ENCODE measurements around the gene LSS. TPM values are rescaled to one million over a fixed set of nuclear protein-coding genes. Genes with fewer than 3 reads are reported as not detected.
"Not testable (repeated sequence)": the region's sequence is repeated elsewhere in the genome, so short reads cannot be mapped to it uniquely, and the experiment has no call there.

LSS gene
- total RNA-seq, 2 experiments from 2014 or later = 9.6 to 12.6 TPM

GRCh38 chr21:46243325-46243724 is 14.8 kb upstream of the LSS start:
- Mint-ChIP-seq H3K4me3 (no peak overlapping the region), H3K4me1 (ENCODE audit: low read depth) (no peaks in the 10 kb centered on the region), H3K27ac (no peak overlapping the region), H3K27me3 (ENCODE audit: low read depth) (no peaks in the 10 kb centered on the region), H3K9me3 (no peaks in the 10 kb centered on the region), H3K36me3 (ENCODE audit: low read depth) (peaks cover 48% of the 10 kb centered on the region)
- DNase-seq = no peak
- CTCF ChIA-PET = interaction anchor here (1.3 kb wide), 1 partner anchor 28 kb away, joined by 3 read pairs; no protein-coding TSS in a partner anchor
- intact Hi-C loops (cut with micrococcal nuclease) = no loop called here

- H3K27me3 Mint-ChIP-seq (ENCODE audit: low read depth); DNase-seq; intact Hi-C loops (cut with micrococcal nuclease); H3K9me3 Mint-ChIP-seq; H3K4me3 Mint-ChIP-seq; H3K4me1 Mint-ChIP-seq (ENCODE audit: low read depth): not testable (repeated sequence)
- CTCF ChIA-PET = interaction anchor here (1.0 kb wide), 1 partner anchor 12 kb away, joined by 3 read pairs; no protein-coding TSS in a partner anchor
- Mint-ChIP-seq H3K36me3 (ENCODE audit: low read depth) (peaks cover 43% of the 10 kb centered on the region), H3K27ac (peak overlapping the region; percentile 40)
Measured at GRCh38 chr21:46241577-46241976, 13.0 kb upstream of the LSS start.

- Mint-ChIP-seq H3K4me1 (ENCODE audit: low read depth) (no peaks in the 10 kb centered on the region), H3K27ac (no peak overlapping the region), H3K4me3 (no peak overlapping the region), H3K27me3 (ENCODE audit: low read depth) (no peaks in the 10 kb centered on the region), H3K9me3 (no peaks in the 10 kb centered on the region), H3K36me3 (ENCODE audit: low read depth) (peaks cover 46% of the 10 kb centered on the region)
- no peak for DNase-seq
- intact Hi-C loops (cut with micrococcal nuclease) = no loop called here
- CTCF ChIA-PET = no interaction called here
Measured at GRCh38 chr21:46239817-46240325, 11.3 kb upstream of the LSS start.

GRCh38 chr21:46237474-46237873 is 8.9 kb upstream of the LSS start:
- peaks cover 52% of the 10 kb centered on the region for H3K36me3 Mint-ChIP-seq (ENCODE audit: low read depth)
- CTCF ChIA-PET = no interaction called here
- H3K27me3 Mint-ChIP-seq (ENCODE audit: low read depth) = no peaks in the 10 kb centered on the region
- intact Hi-C loops (cut with micrococcal nuclease) = no loop called here
- peaks cover 4% of the 10 kb centered on the region for H3K4me1 Mint-ChIP-seq (ENCODE audit: low read depth)
- no peaks in the 10 kb centered on the region for H3K9me3 Mint-ChIP-seq
- no peak overlapping the region for H3K27ac Mint-ChIP-seq
- no peak for DNase-seq
- no peak overlapping the region for H3K4me3 Mint-ChIP-seq

GRCh38 chr21:46234436-46234950 is 5.9 kb upstream of the LSS start:
- no peaks in the 10 kb centered on the region for H3K27me3 Mint-ChIP-seq (ENCODE audit: low read depth)
- intact Hi-C loops (cut with micrococcal nuclease) = no loop called here
- no peak overlapping the region for H3K27ac Mint-ChIP-seq
- CTCF ChIA-PET = no interaction called here
- no peak for DNase-seq
- H3K4me1 Mint-ChIP-seq (ENCODE audit: low read depth) = peaks cover 16% of the 10 kb centered on the region
- peaks cover 55% of the 10 kb centered on the region for H3K36me3 Mint-ChIP-seq (ENCODE audit: low read depth)
- peaks cover 5% of the 10 kb centered on the region for H3K9me3 Mint-ChIP-seq
- H3K4me3 Mint-ChIP-seq = no peak overlapping the region

GRCh38 chr21:46229923-46230260 is 1.3 kb upstream of the LSS start:
- H3K9me3 Mint-ChIP-seq = peaks cover 5% of the 10 kb centered on the region
- intact Hi-C loops (cut with micrococcal nuclease) = loop anchor here (2.0 kb wide), 3 partner anchors 23 to 229 kb away; partner anchors contain the start of genes DIP2A and SPATC1L
- DNase-seq = no peak
- CTCF ChIA-PET = interaction anchor here (1.5 to 2.5 kb wide), 2 partner anchors 54 to 87 kb away, joined by 3 to 11 read pairs; no protein-coding TSS in a partner anchor
- no peaks in the 10 kb centered on the region for H3K27me3 Mint-ChIP-seq (ENCODE audit: low read depth)
- peak overlapping the region; percentile 97 for H3K4me3 Mint-ChIP-seq
- peaks cover 38% of the 10 kb centered on the region for H3K4me1 Mint-ChIP-seq (ENCODE audit: low read depth)
- peak overlapping the region; percentile 68 for H3K27ac Mint-ChIP-seq
- peaks cover 37% of the 10 kb centered on the region for H3K36me3 Mint-ChIP-seq (ENCODE audit: low read depth)

- DNase-seq = peak; percentile 9
- Mint-ChIP-seq H3K36me3 (ENCODE audit: low read depth) (peaks cover 31% of the 10 kb centered on the region), H3K27ac (peak overlapping the region; percentile 81), H3K27me3 (ENCODE audit: low read depth) (no peaks in the 10 kb centered on the region), H3K9me3 (peaks cover 5% of the 10 kb centered on the region), H3K4me3 (peak overlapping the region; percentile 97), H3K4me1 (ENCODE audit: low read depth) (peaks cover 38% of the 10 kb centered on the region)
- intact Hi-C loops (cut with micrococcal nuclease) = loop anchor here (2.0 kb wide), 3 partner anchors 23 to 229 kb away; partner anchors contain the start of genes DIP2A and SPATC1L
- CTCF ChIA-PET = interaction anchor here (1.5 to 2.5 kb wide), 2 partner anchors 54 to 86 kb away, joined by 3 to 11 read pairs; no protein-coding TSS in a partner anchor
Measured at GRCh38 chr21:46229133-46229922, 754 bp upstream of the LSS start.

- Mint-ChIP-seq H3K4me1 (ENCODE audit: low read depth) (peaks cover 34% of the 10 kb centered on the region), H3K27me3 (ENCODE audit: low read depth) (no peaks in the 10 kb centered on the region), H3K27ac (no peak overlapping the region), H3K9me3 (peaks cover 5% of the 10 kb centered on the region), H3K4me3 (peak overlapping the region; percentile 73), H3K36me3 (ENCODE audit: low read depth) (peaks cover 23% of the 10 kb centered on the region)
- no peak for DNase-seq
- CTCF ChIA-PET = interaction anchor here (0.6 to 1.1 kb wide), 2 partner anchors 84 to 85 kb away, joined by 3 read pairs; no protein-coding TSS in a partner anchor
- intact Hi-C loops (cut with micrococcal nuclease) = loop anchor here (1.0 to 2.0 kb wide), 6 partner anchors 25 to 231 kb away; partner anchors contain the start of genes C21orf58, DIP2A, SPATC1L and YBEY
Measured at GRCh38 chr21:46227811-46228344, 696 bp downstream of the LSS start.

GRCh38 chr21:46226920-46227599 is 1.5 kb downstream of the LSS start:
- H3K4me3 Mint-ChIP-seq = peak overlapping the region; percentile 73
- peaks cover 17% of the 10 kb centered on the region for H3K36me3 Mint-ChIP-seq (ENCODE audit: low read depth)
- intact Hi-C loops (cut with micrococcal nuclease) = loop anchor here (1.0 kb wide), 1 partner anchor 83 kb away; no protein-coding TSS in a partner anchor
- no peak overlapping the region for H3K27ac Mint-ChIP-seq
- H3K9me3 Mint-ChIP-seq = peaks cover 5% of the 10 kb centered on the region
- CTCF ChIA-PET = interaction anchor here (0.5 to 1.1 kb wide), 3 partner anchors 28 to 84 kb away, joined by 3 read pairs; no protein-coding TSS in a partner anchor
- no peak for DNase-seq
- H3K27me3 Mint-ChIP-seq (ENCODE audit: low read depth) = no peaks in the 10 kb centered on the region
- H3K4me1 Mint-ChIP-seq (ENCODE audit: low read depth) = peaks cover 34% of the 10 kb centered on the region

GRCh38 chr21:46226146-46226545 is 2.4 kb downstream of the LSS start:
- Mint-ChIP-seq H3K36me3 (ENCODE audit: low read depth) (peaks cover 8% of the 10 kb centered on the region), H3K27me3 (ENCODE audit: low read depth) (no peaks in the 10 kb centered on the region), H3K9me3 (peaks cover under 1% of the 10 kb centered on the region), H3K4me3 (no peak overlapping the region), H3K4me1 (ENCODE audit: low read depth) (peaks cover 30% of the 10 kb centered on the region), H3K27ac (no peak overlapping the region)
- CTCF ChIA-PET = no interaction called here
- DNase-seq = no peak
- intact Hi-C loops (cut with micrococcal nuclease) = no loop called here

- H3K27ac Mint-ChIP-seq; H3K27me3 Mint-ChIP-seq (ENCODE audit: low read depth); DNase-seq; H3K4me3 Mint-ChIP-seq; H3K9me3 Mint-ChIP-seq; H3K36me3 Mint-ChIP-seq (ENCODE audit: low read depth); CTCF ChIA-PET: not testable (repeated sequence)
- H3K4me1 Mint-ChIP-seq (ENCODE audit: low read depth) = peaks cover 18% of the 10 kb centered on the region
- intact Hi-C loops (cut with micrococcal nuclease) = loop anchor here (2.0 kb wide), 1 partner anchor 251 kb away; no protein-coding TSS in a partner anchor
Measured at GRCh38 chr21:46223661-46224060, 4.9 kb downstream of the LSS start.

- intact Hi-C loops (cut with micrococcal nuclease) = loop anchor here (2.0 kb wide), 1 partner anchor 250 kb away; no protein-coding TSS in a partner anchor
- CTCF ChIA-PET = no interaction called here
- no peaks in the 10 kb centered on the region for H3K27me3 Mint-ChIP-seq (ENCODE audit: low read depth)
- no peak overlapping the region for H3K4me3 Mint-ChIP-seq
- H3K36me3 Mint-ChIP-seq (ENCODE audit: low read depth) = no peaks in the 10 kb centered on the region
- no peak for DNase-seq
- H3K27ac Mint-ChIP-seq = no peak overlapping the region
- H3K4me1 Mint-ChIP-seq (ENCODE audit: low read depth) = peaks cover 18% of the 10 kb centered on the region
- no peaks in the 10 kb centered on the region for H3K9me3 Mint-ChIP-seq
Measured at GRCh38 chr21:46223217-46223616, 5.4 kb downstream of the LSS start.

All from activated naive CD4-positive, alpha-beta T cell treated with anti-CD3 and anti-CD28 coated beads for 36 hours (primary cell).